Measurements from ENCODE around the gene PRLR.
"Not testable (repeated sequence)": the region's sequence is repeated elsewhere in the genome, so short reads cannot be mapped to it uniquely, and the experiment has no call there.

The PRLR gene

GRCh38 chr5:35194635-35195471, 35.4 kb downstream of the PRLR start:
- no peak for DNase-seq

- no peak for DNase-seq
Observed at GRCh38 chr5:35192506-35192905, 37.8 kb downstream of the PRLR start.

DNA sequence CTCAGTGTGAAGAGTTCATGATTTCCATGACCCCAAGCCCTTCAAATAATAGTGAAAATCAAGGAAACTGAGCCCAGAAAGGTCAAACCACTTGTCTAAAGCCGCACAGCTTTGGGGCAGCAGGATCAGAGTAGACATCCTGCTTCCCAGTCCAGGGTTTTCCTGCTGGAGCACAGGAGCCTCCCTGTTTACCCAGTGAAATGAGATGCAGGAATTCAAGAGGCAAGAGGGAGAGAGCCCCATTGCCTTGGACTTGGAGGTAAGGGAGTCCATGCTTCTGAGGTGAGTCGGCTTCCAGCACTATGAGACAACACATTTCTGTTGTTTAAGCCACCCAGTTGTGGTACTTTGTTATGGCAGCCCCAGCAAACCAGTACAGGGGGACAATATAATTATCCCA, 40.5 kb downstream of the PRLR start:
- DNase-seq = not testable (repeated sequence)

DNA sequence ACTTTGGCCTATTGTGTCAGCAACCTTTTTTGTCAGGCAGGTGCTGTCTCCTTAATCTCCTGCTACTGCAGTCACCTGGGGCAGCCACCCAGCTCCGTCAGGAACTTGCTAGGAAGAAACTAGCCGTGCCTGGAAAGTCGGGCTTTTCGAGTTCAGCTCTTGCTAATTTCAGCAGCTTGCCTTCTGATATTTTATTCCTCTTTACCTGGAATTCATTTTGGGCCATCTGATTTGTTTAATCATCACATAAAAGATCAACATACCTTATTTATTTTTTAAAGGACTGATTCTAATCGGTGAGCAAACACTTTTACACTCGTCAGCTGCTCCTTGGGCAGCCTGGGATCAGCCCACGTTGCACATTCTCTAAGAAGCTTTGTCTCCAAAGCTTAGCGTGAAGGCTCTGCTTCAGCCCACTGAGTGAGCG, 42.2 kb downstream of the PRLR start:
- DNase-seq = no peak

GRCh38 chr5:35187621-35188020, 42.7 kb downstream of the PRLR start:
- not testable (repeated sequence) for DNase-seq

DNA sequence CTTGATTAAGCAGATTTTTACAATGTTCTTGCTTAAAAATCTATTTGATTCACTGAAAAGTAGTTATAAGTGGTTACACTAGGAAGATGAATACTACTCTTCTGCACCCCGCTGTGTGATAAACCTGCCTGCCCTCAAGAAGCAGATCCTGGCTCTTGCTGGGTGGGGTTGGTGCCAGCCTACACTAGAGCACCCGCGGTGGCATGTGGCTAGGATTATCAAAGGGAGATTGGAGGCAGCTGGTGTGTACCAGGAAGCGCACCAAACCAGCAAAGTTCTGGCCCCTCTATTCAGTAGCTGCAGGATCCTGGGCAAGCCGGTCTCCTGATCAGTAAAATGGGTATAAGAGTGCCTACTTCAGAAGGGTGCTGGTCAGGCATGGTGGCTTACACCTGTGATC, 43.5 kb downstream of the PRLR start:
- DNase-seq = no peak

GRCh38 chr5:35185518-35185917, 44.8 kb downstream of the PRLR start:
- no peak for DNase-seq

DNA sequence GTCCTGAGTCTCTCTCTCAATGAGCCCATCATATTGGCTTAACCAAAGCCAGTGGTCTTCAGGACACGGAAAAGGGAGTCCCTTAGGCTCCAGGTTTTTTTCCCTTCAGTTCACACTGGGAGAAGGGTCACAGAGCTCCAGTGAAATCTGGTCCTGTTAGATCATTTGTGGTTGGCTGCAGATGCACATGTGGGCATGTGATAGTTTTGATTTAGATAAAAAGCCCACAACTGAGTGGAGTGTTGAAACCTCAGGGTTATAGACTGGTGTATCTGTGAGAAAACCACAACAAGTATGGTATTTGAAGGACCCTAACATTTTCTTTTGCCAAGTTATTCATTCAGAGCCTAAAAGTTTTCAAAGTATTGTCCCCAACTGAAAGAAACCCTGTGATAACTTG, 46.7 kb downstream of the PRLR start:
- no peak for DNase-seq

- no peak for DNase-seq
Observed at GRCh38 chr5:35182910-35183535, 47.3 kb downstream of the PRLR start.

DNA sequence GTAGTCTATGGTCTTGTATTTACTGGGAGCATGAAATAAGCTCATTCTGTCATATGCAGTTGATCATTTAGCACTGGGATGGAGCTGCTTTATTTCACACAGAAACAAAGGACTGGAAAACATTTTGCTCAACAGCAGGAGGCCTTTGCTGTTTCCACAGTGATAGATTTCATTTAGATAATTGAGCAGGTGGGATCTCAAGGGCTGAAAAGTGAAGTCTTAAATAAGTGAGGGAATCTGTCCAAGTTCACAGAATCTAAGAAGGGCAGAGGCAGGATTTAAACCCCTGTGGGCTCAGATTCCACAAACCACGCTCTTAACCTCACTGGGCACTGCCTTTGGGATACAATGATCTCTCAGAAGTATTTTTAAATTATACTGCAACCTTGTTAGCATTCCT, 47.8 kb downstream of the PRLR start:
- DNase-seq = no peak

DNA sequence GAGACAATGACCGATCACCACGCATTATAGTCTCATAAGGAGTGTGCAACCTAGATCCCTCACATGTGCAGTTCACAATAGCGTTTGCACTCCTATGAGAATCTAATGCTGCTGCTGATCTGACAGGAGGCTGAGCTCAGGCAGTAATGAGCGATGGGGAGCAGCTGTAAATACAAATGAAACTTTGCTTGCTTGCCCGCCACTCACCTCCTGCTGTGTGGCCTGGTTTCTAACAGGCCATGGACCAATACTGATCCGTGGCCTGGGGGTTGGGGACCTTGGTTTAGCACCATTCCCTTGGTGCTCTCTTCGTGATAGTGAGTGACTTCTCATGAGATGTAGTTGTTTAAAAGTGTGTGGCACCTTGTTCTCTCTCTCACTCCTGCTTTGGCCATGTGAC, 50.2 kb downstream of the PRLR start:
- no peak for DNase-seq

- no peak for DNase-seq
Observed at GRCh38 chr5:35177783-35178182, 52.5 kb downstream of the PRLR start.

DNA sequence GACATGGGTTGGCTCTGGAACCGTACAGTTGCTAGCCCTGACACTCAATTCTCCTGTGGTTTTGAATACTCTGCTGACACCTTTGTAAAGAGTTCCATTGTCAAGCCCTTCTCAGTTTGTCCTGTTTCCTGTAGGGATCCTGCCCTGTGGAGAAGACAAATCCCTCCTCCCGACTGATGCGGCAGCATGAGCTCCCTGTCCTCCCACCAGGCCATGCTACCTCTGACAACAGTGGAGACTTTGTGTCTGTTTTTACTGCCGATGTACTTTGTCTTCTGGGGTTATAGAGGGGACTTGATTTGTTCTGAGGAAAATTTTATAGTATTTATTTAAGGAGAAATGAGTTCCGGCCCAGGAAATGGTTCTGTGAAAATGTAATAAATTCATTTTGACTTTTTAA, 57.8 kb downstream of the PRLR start:
- DNase-seq = no peak

DNA sequence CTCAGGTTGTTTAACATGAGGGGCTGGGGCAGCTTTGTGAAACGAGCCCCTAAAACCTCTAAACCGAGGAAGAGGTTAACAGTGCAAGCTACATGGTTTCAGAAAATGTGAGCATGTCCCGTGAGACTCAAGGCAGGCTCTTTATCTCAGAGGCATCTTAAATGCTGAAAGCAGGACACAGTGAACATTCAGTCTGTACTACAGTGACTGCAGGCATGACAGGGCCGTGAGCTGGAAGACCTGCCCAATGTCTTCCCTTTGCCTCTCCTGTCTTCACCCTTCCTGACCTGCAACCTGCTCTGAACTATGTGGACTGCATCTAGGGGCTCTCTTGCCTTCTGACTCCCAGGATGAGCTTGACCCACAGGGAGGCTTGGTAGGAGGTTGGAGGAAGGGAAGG, 58.3 kb downstream of the PRLR start:
- no peak for DNase-seq

GRCh38 chr5:35171078-35171477, 59.2 kb downstream of the PRLR start:
- DNase-seq = no peak

GRCh38 chr5:35166043-35166442, 64.2 kb downstream of the PRLR start:
- DNase-seq = no peak

DNA sequence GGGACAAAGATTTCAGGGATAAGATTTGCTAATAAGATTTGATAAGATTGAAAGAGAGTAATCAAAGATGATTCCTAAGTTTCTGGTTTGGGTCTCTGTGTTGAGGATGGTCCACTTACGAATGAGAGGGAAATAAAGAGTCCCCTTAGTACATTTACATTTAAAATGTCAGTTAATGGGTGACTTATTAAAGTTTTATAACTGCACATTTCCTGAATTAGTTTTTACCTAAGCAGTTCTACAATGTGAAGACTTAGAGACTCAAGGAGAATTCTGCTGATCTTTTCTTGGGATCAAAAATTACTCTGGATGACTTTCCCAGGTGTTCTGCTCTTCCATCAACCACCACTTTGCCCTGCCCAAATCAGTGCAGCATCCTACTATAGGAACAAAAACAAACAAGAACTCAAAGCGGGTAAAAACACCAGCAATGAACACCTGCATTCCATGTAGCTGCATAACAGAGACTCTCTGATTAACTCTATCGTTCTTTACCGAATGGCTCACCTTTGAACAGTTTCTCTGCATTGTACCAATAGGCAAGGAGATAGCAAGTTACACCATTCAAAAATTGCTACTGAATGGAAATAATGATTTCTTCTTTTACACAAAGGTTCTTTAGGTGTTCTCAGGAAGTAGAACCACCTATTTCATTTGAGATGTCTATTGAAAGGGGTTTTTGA, 65.3 kb downstream of the PRLR start:
- no peak for DNase-seq

GRCh38 chr5:35163710-35164033, 66.6 kb downstream of the PRLR start:
- DNase-seq = no peak

DNA sequence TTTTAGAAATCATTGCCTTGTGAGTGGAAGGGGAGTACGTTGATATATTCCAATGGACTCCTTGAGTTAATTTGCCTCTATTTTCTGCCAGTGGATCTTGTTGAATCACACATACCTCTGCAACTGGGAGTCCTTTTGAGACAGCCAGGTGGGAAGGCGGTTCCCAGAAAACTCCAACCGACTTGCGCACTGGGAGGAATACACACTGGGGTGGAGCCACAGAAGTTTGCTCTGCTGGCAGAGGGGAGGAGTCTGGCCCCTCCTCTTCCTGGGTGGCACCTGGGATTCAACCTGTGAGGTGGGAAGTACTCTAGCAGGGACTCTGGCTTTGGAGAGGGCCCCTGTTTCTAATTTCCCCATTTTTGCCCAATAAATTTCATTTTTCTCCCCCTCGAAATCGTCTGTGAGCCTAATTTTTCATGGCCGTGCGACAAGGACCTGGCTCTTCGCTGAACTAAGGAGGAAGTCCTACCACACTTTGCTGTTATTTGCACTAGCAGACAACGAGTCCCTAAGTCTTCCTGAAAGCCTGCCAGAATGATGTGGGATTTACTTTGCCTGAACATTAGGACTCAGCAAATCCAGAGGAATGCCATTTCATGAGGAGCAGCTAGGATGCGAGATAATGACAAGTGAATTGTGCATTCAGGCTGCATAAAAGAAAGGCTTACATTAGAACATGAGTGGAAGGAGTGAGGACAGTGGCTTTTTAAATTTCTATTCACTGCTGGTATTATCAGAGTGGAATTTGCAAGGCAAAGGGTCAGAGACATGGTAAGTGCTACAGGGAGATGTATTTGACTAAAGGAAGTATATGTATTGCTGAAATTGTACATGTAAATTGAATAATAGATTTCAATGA, 67.2 kb downstream of the PRLR start:
- DNase-seq = no peak

- no peak for DNase-seq
Observed at GRCh38 chr5:35161652-35162273, 68.5 kb downstream of the PRLR start.

DNA sequence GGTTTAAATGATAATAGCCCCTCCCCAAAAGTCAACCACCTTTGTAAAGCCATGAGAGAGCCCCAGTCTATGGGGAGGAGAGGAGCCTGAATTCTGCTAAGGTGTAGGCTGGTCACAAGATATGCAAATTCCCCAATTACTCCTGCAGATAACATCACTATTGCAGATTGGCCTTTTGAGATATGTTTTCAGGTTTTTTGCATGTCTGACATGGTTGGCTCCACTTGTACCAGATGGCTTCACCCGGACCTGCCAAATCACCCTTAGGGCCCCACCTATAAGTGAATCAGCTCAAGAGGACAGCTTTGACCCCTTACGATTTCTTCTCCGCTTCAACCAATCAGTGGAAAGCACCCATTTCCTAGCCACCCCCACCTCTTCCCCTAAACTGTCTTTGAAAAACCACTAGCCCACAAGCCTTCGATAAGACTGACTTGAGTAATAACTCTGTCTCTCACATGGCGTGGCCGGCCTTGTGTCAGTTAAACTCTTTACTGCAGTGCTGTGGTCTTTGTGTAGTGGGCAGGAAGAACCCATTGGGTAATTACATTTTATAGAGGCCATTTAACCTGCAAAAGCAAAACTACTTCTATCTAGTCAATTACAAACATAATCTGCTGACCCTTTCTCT, 69.7 kb downstream of the PRLR start:
- no peak for DNase-seq

- no peak for DNase-seq
Observed at GRCh38 chr5:35159370-35159742, 70.9 kb downstream of the PRLR start.

Measured in NCI-H2171 (cell line).